ENCODE results near the gene CANX. TPM values are rescaled to one million over a fixed set of nuclear protein-coding genes. Genes with fewer than 3 reads are reported as not detected.

CANX gene
- total RNA-seq, 1 experiment from 2014 or later = 766 TPM

- ATAC-seq = no peak
- no peaks in the 10 kb centered on the region for H4K20me1 ChIP-seq (ENCODE audit: insufficient read depth)
- CTCF ChIA-PET = no interaction called here
- H3K9ac ChIP-seq (ENCODE audit: low read length) = no peak overlapping the region
- DNase-seq (ENCODE audit: low read depth, low spot score) = no peak
- POLR2A ChIA-PET = no interaction called here
- H3K9me3 ChIP-seq (ENCODE audit: control insufficient read depth in 1 of 2, insufficient read depth in 1 of 2, low read depth in 1 of 2, low read length in 2 of 2) = no peaks in the 10 kb centered on the region
- no peaks in the 10 kb centered on the region for H3K9me2 ChIP-seq (ENCODE audit: insufficient read depth)
- H3K79me2 ChIP-seq (ENCODE audit: insufficient read depth, low read length) = peaks cover 72% of the 10 kb centered on the region
- RAD21 ChIA-PET (ENCODE audit: low non-redundant PET in 1 of 2, low total read pairs in 2 of 2, uncharacterized antibody in 2 of 2, unreplicated experiment in 2 of 2) = no interaction called here
- H3K36me3 ChIP-seq (ENCODE audit: control insufficient read depth in 1 of 2, insufficient read depth in 2 of 2, low read length in 2 of 2) = peaks cover 77 to 82% of the 10 kb centered on the region in 2 experiments
- H3K4me3 ChIP-seq (replicated peaks in 1 of 2; ENCODE audit: low read depth in 1 of 2, low read length in 2 of 2) = no peak overlapping the region
- H3K4me2 ChIP-seq (ENCODE audit: low read length) = no peak overlapping the region
- intact Hi-C loops (cut with micrococcal nuclease) = no loop called here
- no peaks in the 10 kb centered on the region for H3K27me3 ChIP-seq (ENCODE audit: insufficient read depth, low read length)
- no peaks in the 10 kb centered on the region for H3K4me1 ChIP-seq (ENCODE audit: control insufficient read depth in 1 of 2, insufficient read depth in 2 of 2, low read length in 2 of 2)
- no peak overlapping the region for H2AFZ ChIP-seq (ENCODE audit: low read depth, low read length, poor library complexity, severe bottlenecking)
- BruUV-seq (replicated peaks) = no TSS peak
- TF ChIP-seq POLR2AphosphoS5 (IDR thresholded peaks at IDR 0.05; ENCODE audit: low read depth, low read length) = no peak
- no peak for TF ChIP-seq ELF1 (IDR thresholded peaks at IDR 0.05; ENCODE audit: borderline replicate concordance, low read depth)
- no peak overlapping the region for H3K27ac ChIP-seq (ENCODE audit: low read depth, low read length)
These were observed 25.4 kb downstream of the CANX start for GRCh38 chr5:179724163-179724562.

GRCh38 chr5:179727106-179727505 lies 28.3 kb downstream of the CANX start:
- intact Hi-C loops (cut with micrococcal nuclease) = no loop called here
- no peak overlapping the region for H3K4me3 ChIP-seq (replicated peaks in 1 of 2; ENCODE audit: low read depth in 1 of 2, low read length in 2 of 2)
- no peak for DNase-seq (ENCODE audit: low read depth, low spot score)
- peaks cover 44% of the 10 kb centered on the region for H3K79me2 ChIP-seq (ENCODE audit: insufficient read depth, low read length)
- no peaks in the 10 kb centered on the region for H4K20me1 ChIP-seq (ENCODE audit: insufficient read depth)
- POLR2A ChIA-PET = no interaction called here
- H3K27me3 ChIP-seq (ENCODE audit: insufficient read depth, low read length) = no peaks in the 10 kb centered on the region
- H2AFZ ChIP-seq (ENCODE audit: low read depth, low read length, poor library complexity, severe bottlenecking) = no peak overlapping the region
- no peak overlapping the region for H3K27ac ChIP-seq (ENCODE audit: low read depth, low read length)
- peaks cover 58 to 75% of the 10 kb centered on the region in 2 experiments for H3K36me3 ChIP-seq (ENCODE audit: control insufficient read depth in 1 of 2, insufficient read depth in 2 of 2, low read length in 2 of 2)
- RAD21 ChIA-PET (ENCODE audit: low non-redundant PET in 1 of 2, low total read pairs in 2 of 2, uncharacterized antibody in 2 of 2, unreplicated experiment in 2 of 2) = no interaction called here
- BruUV-seq (replicated peaks) = no TSS peak
- no peak overlapping the region for H3K9ac ChIP-seq (ENCODE audit: low read length)
- H3K4me2 ChIP-seq (ENCODE audit: low read length) = no peak overlapping the region
- ATAC-seq = no peak
- H3K9me2 ChIP-seq (ENCODE audit: insufficient read depth) = no peaks in the 10 kb centered on the region
- CTCF ChIA-PET = no interaction called here
- TF ChIP-seq SRF (IDR thresholded peaks at IDR 0.05; ENCODE audit: low read depth) (no peak), ZNF274 (IDR thresholded peaks at IDR 0.05; ENCODE audit: low read depth, low read length) (no peak), EZH2phosphoT487 (IDR thresholded peaks at IDR 0.05; ENCODE audit: borderline replicate concordance) (no peak), ATF3 (IDR thresholded peaks at IDR 0.05) (no peak), EZH2 (IDR thresholded peaks at IDR 0.05) (no peak), SIN3A (IDR thresholded peaks at IDR 0.05; ENCODE audit: low read depth) (no peak), ZFX (IDR thresholded peaks at IDR 0.05) (no peak), POLR2AphosphoS5 (IDR thresholded peaks at IDR 0.05; ENCODE audit: low read depth, low read length) (no peak), RAD21 (IDR thresholded peaks at IDR 0.05; ENCODE audit: low read depth) (no peak), TCF7L2 (IDR thresholded peaks at IDR 0.05; ENCODE audit: borderline replicate concordance, extremely low read depth, insufficient read depth, insufficient read length) (no peak)
- H3K4me1 ChIP-seq (ENCODE audit: control insufficient read depth in 1 of 2, insufficient read depth in 2 of 2, low read length in 2 of 2) = peaks cover 2 to 18% of the 10 kb centered on the region in 2 experiments
- H3K9me3 ChIP-seq (ENCODE audit: control insufficient read depth in 1 of 2, insufficient read depth in 1 of 2, low read depth in 1 of 2, low read length in 2 of 2) = no peaks in the 10 kb centered on the region

Measured in HCT116 (cell line).